ENCODE measurements around the gene TRIM17.

TRIM17 gene

DNA sequence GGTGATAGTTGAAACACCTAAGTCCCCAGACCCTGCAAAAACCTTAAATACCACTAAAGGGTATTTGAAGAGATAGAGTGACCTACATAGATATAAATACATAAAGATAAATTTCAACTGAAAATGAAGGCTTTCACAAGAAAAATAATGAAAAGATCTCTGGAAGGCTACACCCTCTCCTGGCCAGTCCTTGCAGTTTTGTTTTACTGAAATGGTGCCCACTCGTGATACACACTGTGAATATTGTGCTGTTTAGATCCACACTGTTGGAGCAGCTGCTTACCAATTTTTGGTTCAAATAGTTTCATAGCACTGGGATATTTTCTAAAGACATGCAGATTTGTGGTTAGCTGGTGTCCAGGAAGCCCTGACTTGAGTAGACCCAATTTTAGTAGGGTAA is 39.1 kb upstream of the TRIM17 start:
- DNase-seq (ENCODE audit: insufficient read length, low spot score) (no peak), FAIRE-seq (no peak)
- no peak for TF ChIP-seq POLR2A (IDR thresholded peaks at IDR 0.05; ENCODE audit: low read depth, low read length)

DNA sequence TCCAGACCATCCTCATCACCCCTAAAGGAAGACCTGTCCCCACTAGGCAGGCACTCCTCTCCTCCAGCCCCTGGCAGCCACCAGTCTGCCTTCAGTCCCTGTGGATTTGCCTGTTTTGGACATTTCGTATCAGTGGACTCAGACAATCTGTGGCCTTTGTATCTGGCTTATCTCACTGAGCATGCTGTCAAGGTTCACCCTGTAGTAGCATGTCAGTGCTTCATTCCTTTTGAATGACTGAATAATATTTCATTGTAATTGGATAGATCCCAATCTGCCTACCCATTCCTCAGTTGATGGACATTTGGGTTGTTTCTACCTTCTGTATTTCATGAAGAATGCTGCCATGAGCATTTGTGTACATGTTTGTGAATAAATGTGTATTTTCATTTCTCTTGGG is 37.6 kb upstream of the TRIM17 start:
- DNase-seq (ENCODE audit: insufficient read length, low spot score) = no peak
- no peak for TF ChIP-seq POLR2A (IDR thresholded peaks at IDR 0.05; ENCODE audit: low read depth, low read length)
- FAIRE-seq = no peak

DNA sequence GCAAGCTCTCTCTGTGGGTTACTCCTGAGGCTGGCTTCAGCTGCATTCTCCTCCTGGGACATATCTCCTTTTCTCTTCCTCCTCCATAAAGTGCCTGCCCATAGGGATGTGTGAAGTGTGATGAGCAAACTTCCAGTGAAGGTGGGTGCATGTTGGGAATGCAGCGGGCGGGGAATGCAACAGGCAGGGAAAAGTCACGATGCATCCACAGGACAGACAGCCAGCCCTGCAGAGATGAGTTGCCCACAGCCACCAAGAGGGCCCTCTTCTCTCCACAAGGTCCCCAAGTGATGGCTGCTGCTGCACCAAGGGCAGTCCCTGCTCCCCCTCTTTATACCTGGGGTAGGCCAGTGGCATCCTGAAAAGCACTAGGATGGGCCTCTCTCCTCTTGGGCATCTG is 37.0 kb upstream of the TRIM17 start:
- DNase-seq (ENCODE audit: insufficient read length, low spot score) = no peak
- TF ChIP-seq POLR2A (IDR thresholded peaks at IDR 0.05; ENCODE audit: low read depth, low read length) = no peak
- FAIRE-seq = no peak

DNA sequence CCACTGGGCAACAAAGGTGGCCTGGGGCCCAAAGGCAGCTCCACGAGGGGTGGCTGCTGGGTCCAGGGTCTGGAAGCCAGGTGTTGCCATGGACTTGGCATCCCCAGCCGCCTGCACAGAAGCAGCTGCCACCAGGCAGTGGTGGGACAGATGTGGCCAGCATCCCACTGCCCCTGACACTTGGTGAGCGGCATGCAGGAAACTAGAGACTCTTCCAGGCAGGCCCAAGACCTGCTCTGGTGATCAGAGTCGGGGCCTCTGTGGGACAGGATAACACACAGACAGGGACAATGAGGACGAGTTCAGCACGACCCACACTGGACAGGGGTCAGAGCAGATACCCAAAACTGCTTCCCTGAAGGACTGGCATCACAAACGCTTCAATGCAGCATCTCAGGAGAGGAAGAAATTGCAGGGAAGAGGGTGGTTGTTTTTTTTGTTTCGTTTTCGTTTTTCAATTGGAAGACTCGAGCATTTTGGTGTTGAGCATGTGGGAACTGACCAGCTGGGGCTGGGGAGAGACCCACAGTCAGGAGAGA is 36.4 kb upstream of the TRIM17 start:
- FAIRE-seq (no peak), DNase-seq (ENCODE audit: insufficient read length, low spot score) (no peak)
- no peak for TF ChIP-seq POLR2A (IDR thresholded peaks at IDR 0.05; ENCODE audit: low read depth, low read length)

DNA sequence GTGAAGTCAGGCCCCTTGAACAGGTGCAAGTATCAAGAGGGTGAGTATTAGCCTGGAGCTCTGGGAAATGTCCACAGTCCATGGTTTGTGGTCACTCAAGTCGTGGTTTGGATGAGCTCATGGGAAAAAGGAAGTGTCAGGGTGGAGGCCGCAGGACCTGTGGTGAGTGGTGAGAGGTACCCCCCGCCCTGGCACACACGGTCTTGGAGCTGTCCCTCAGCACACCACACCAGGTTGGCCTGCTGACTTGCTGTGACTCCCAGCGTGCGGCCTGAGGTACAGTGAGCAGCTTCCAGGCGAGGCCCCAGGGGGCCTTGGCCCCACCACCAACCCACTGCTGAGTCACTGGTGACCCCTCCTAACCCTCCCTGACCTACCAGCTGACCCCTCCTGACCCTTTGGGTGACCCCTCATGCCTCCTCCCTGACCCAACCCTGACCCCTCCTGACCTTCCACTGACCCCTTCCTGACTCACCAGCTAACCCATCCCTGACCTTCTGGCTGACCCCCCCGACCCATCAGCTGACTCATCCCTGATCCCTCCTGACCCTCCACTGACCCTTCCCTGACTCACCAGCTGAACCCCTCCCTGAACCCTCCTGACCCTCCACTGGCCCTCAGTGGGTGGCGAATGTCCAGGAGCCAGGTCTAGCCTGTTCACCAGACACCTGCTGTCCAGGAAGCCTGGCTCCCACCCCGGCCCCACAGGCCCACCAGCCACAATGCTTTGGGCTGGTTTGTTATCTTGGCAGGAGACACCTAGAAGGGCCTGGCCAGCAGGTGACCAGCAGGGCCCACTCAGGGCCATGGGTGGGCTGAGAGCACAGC is 35.7 kb upstream of the TRIM17 start:
- DNase-seq (ENCODE audit: insufficient read length, low spot score) = peak; percentile 48
- no peak for TF ChIP-seq POLR2A (IDR thresholded peaks at IDR 0.05; ENCODE audit: low read depth, low read length)
- no peak for FAIRE-seq

DNA sequence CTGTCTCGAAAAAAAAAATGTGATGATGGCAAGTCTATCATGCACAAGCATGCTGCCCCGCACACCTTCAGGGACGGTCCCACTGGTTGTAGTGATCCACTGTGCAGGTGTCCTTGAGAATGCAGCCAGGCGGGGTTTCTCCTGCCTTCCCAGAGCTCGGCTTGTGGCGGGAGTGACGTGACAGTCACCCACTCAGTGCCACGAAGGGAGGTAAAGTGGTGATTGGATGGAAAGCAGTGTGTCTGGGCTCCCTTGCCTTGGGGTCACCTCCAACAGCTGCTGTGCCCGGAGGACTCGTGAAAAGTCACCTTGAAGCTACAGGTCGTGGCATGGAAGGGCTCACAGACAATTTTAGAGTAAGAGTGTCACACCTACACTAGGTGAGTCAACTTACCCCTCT is 33.5 kb upstream of the TRIM17 start:
- no peak for TF ChIP-seq POLR2A (IDR thresholded peaks at IDR 0.05; ENCODE audit: low read depth, low read length)
- FAIRE-seq (no peak), DNase-seq (ENCODE audit: insufficient read length, low spot score) (no peak)

DNA sequence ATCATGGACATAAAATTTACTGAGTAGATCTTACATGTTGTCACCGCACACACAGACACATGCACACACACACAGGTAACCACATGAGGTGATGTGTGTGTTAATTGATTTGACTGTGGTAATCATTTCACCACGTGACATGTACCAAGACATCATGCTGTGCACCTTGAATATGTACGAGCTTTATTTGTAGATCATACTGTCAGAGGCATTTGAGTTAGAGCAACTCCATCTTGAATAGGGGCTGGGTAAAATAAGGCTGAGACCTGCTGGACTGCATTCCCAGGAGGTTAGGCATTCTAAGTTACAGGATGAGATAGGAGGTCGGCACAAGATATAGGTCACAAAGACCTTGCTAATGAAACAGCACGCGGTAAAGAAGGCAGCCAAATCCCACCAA is 31.7 kb upstream of the TRIM17 start:
- TF ChIP-seq POLR2A (IDR thresholded peaks at IDR 0.05; ENCODE audit: low read depth, low read length) = no peak
- FAIRE-seq (no peak), DNase-seq (ENCODE audit: insufficient read length, low spot score) (no peak)

DNA sequence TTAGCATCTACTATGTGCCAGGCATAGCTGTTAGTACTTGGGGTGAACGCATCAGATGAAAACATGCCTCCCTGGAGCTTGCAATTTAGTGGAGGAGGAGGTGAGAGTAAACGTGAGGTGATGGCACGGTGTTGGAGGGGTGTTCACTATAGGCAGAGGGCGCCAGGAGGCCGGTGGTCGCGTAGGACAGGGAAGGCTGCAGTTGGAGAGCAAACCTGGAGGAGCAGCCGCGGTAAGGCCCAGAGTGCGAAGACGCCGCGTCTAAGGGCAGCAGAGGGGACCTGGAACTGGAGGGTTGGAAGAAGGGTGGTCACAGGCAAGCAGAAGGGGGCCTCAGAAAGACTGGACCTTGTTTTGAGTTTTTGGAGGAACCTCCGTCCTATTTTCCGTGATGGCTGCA is 30.2 kb upstream of the TRIM17 start:
- TF ChIP-seq POLR2A (IDR thresholded peaks at IDR 0.05; ENCODE audit: low read depth, low read length) = no peak
- FAIRE-seq (no peak), DNase-seq (ENCODE audit: insufficient read length, low spot score) (no peak)

DNA sequence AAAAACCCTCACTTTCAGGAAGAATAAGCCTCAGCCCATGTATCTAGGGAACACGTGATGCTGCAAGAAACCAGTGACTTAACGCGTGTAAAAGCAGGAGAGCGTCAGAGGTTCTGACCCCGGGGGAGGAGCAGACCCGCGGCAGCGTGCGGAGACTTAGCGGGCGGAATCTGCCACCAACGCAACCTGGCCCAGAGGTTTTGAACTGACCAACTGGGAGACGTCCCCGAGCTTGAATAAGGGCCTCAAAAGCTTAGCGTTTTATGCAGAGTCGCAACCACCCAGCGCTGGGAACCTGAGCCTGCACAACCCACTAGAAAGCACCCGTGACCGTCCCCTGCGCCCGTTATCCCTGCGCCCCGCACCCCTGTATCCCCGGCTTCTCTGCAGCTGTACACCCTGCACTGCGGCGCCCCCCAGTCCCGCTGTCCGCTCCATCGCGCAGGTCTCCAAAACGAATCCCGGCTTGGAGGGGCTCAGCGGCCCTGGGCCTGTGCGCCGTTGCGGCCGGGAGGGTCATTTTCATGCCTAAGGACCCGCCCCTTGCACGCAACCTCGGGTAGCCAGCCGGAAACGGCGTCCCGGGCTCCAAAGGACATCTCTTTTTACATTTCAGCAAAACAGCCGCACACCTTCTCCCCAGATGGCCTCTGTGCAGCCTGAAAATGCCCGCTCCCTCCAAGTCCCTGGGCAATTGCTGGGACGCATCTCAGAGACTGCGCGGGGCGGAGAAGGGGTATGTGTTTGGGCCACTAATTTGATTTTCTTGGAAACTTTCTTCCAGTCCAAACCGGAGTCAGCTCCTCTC is 29.4 kb upstream of the TRIM17 start:
- no peak for DNase-seq (ENCODE audit: insufficient read length, low spot score)
- FAIRE-seq = no peak
- TF ChIP-seq POLR2A (IDR thresholded peaks at IDR 0.05; ENCODE audit: low read depth, low read length) = no peak

DNA sequence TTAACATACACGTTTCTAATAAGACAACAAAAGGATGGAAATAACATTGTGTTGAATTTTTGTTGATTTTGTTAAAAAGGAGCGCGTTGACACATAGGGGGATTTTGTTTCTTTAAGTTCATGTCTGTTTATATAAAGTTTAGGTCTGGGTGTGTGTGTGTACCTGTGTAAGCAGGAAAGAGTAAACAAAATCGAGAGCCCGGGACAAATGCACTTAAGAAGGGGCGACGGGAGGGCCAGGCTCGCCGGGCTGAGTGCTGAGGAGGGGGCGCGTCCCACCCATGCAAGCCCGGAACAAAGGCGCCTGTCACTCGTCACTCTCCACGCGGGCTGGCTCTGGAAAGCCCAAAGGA is 28.8 kb upstream of the TRIM17 start:
- no peak for FAIRE-seq
- TF ChIP-seq POLR2A (IDR thresholded peaks at IDR 0.05; ENCODE audit: low read depth, low read length) = no peak
- DNase-seq (ENCODE audit: insufficient read length, low spot score) = no peak

DNA sequence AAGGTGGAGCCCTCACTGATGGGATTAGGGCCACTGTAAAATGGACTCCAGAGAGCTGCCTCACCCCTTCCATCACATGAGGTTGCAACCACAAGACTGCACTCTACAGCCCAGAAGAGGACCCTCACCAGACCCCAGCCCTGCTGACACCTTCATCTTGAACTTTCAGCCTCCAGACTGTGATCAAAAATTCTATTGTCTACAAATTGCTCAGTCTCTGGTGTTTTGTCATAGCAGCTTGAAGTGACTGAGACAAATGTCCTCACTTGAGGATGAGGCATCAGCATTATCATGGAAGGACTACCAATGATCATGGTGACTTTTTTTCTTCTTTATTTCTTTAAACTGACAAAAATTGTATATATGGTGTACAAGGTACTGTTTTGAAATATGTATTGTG is 26.7 kb upstream of the TRIM17 start:
- no peak for TF ChIP-seq POLR2A (IDR thresholded peaks at IDR 0.05; ENCODE audit: low read depth, low read length)
- DNase-seq (ENCODE audit: insufficient read length, low spot score) = no peak
- FAIRE-seq = no peak

DNA sequence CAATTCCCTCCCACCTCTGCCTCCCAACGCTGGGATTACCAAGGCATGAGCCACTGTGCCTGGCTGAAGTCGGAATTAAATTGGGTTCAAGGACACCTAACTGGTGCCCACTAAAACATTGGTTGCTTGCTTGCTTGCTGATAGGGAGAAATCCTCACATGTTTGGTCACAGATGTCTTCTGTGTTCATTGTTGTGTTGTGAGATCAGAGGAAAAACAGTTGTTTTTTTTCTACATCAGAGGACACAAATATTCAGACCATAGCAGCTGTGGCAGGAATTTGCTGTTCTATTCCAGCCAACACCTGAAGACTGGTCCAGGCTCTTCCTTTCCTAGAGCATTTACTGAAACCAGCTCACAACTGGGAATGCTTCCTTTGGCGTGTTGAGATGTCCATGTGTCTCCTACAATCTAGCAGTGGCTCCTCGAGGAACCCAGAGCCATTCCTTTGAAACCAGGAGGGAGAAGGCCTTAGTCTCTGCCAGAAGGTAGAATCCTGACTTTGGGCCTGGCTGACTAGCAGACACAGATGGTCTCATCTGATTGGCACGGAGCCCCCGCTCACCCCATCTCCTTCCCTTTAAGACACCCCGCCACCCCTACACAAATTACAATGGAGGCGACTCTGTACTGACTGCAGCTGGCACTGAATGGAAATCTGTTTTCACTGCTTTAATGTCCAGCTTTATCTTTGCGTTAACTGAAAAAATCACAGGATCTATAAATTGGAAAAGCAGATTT is 24.3 kb upstream of the TRIM17 start:
- no peak for TF ChIP-seq POLR2A (IDR thresholded peaks at IDR 0.05; ENCODE audit: low read depth, low read length)
- no peak for FAIRE-seq
- no peak for DNase-seq (ENCODE audit: insufficient read length, low spot score)

DNA sequence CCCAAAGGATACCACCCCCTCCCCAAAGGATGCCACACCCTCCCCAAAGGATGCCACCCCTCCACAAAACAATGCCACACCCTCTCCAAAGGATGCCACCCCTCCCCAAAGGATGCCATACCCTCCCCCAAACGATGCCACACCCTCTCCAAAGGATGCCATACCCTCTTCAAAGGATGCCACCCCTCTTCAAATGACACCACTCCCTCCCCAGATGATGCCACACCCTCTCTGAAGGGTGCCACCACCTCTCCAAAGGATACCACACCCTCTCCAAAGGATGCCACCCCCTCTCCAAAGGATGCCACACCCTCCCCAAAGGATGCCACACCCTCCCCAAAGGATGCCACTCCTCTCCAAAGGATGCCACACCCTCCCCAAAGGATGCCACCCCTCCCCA is 21.6 kb upstream of the TRIM17 start:
- DNase-seq (ENCODE audit: insufficient read length, low spot score) (no peak), FAIRE-seq (no peak)
- TF ChIP-seq POLR2A (IDR thresholded peaks at IDR 0.05; ENCODE audit: low read depth, low read length) = no peak

DNA sequence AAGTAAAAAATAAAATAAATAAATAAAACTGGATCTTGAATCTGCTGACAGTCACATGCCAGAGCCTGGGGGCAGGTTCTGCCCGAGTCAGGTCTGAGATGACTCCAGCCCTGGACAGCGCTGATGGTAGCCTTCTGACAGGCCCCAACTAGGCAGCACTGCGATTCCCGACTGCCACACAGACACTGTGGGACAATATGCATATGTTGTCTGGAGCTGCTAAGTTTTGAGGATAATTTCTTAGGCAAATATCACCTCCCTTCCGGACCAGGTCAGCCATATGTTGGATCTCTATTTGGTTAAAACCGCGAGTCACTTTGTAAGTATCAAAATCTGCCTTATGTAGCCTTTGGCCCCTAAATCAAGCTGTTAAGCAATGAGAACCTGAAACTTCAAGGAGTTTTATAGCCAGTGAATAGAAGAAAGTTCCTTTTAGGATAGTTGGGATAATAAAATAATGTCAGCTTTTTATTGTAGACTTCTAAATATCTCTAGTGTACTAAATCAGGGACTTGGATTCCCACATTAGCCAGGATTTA is 20.8 kb upstream of the TRIM17 start:
- FAIRE-seq (no peak), DNase-seq (ENCODE audit: insufficient read length, low spot score) (no peak)
- TF ChIP-seq POLR2A (IDR thresholded peaks at IDR 0.05; ENCODE audit: low read depth, low read length) = no peak

Data from H54 (cell line).